Spleen (tissue), 11 donors: ENCODE measurements around the gene MYLK4. TPM values are rescaled to one million over a fixed set of nuclear protein-coding genes. Genes with fewer than 3 reads are reported as not detected.

Experiments
- DNase-seq: peaks from one replicate; pipeline ENCODE4 v3.0.0-alpha.2; 2020
- H3K27ac ChIP-seq, 8 donors: fragments of 200-600 bp; sonication (generic) in 7 of 8; 1 replicate in 4 of 8; 2 replicates in 4 of 8; pipeline versions ENCODE4 v1.5.0 to v1.8.0; 2016 to 2021; ENCODE audit warnings: inconsistent platforms in 4 of 8, mild to moderate bottlenecking in 4 of 8, moderate library complexity in 1 of 8
- H3K27me3 ChIP-seq, 7 donors: fragments of 200-600 bp; sonication (generic) in 6 of 7; replicated peaks in 1 of 7; 1 replicate in 4 of 7; 2 replicates in 3 of 7; pipeline versions ENCODE4 v1.5.0 to v1.8.0; 2016 to 2021; ENCODE audit warnings: inconsistent platforms in 3 of 7, mild to moderate bottlenecking in 1 of 7
- H3K36me3 ChIP-seq, 6 donors: fragments of 200-600 bp; sonication (generic) in 5 of 6; 1 replicate in 4 of 6; 2 replicates in 2 of 6; pipeline versions ENCODE4 v1.5.0 to v1.8.0; 2016 to 2021; ENCODE audit warnings: inconsistent platforms in 2 of 6
- H3K4me1 ChIP-seq, 6 donors: fragments of 200-600 bp; sonication (generic) in 5 of 6; 1 replicate in 3 of 6; 2 replicates in 3 of 6; pipeline versions ENCODE4 v1.5.0 to v1.8.0; 2016 to 2021; ENCODE audit warnings: inconsistent platforms in 3 of 6
- H3K4me3 ChIP-seq, 8 donors: fragments of 200-600 bp; sonication (generic) in 7 of 8; 1 replicate in 4 of 8; 2 replicates in 4 of 8; pipeline versions ENCODE4 v1.5.0 to v1.8.0; 2016 to 2021; ENCODE audit warnings: inconsistent platforms in 4 of 8, mild to moderate bottlenecking in 4 of 8, moderate library complexity in 2 of 8
- H3K9me3 ChIP-seq, 8 donors: fragments of 200-600 bp; sonication (generic) in 7 of 8; 1 replicate in 4 of 8; 2 replicates in 4 of 8; pipeline versions ENCODE4 v1.5.0 to v1.8.0; 2016 to 2021; ENCODE audit warnings: inconsistent platforms in 4 of 8
- POLR2A ChIP-seq, 3 donors: fragments of 450-650 bp; IDR thresholded peaks; one replicate each; pipeline ENCODE4 v1.5.1; 2017; ENCODE audit warnings: antibody characterized with exemption in 3 of 3, mild to moderate bottlenecking in 1 of 3
- POLR2AphosphoS5 ChIP-seq, 3 donors: sonication (generic); formaldehyde crosslinking; IDR thresholded peaks; one replicate each; pipeline ENCODE4 v1.5.1; 2017; ENCODE audit warnings: antibody characterized with exemption in 3 of 3
- WGBS, 5 donors: extraction: QIAGEN DNeasy Blood & Tissue Kit in 3 of 5; methylation state at CpG; one replicate each; pipeline versions ENCODE4 v1.1.5 to v1.1.7; 2013 to 2018; 5-methylcytosine and 5-hydroxymethylcytosine counted together
- intact Hi-C: fragments of 100-400 bp; cut with DNase I; formaldehyde crosslinking; loops from one replicate; pipeline ENCODE4 v1.15.0; 2023; ENCODE audit warnings: low total_unique reads
- polyA plus RNA-seq, 3 donors: library from polyadenylated mRNA; stranded (reverse); fragments of 200-250 nt; gene quantifications; one replicate each; pipeline ENCODE4 v1.2.1, GENCODE V29; 2013
- total RNA-seq, 7 donors: library from RNA; depleted of rRNA in 3 of 7; stranded (reverse); fragments of >200 nt in 3 of 7; fragmentation: NEBNext Ultra II Directional in 4 of 7; extraction: Animal tissue kit (Norgen Biotek cat#: 25700) in 4 of 7; gene quantifications; one replicate each; pipeline versions ENCODE4 v1.1.0 to v1.2.1, GENCODE V29; 2016 to 2021
- TF ChIP-seq, protein P1 (sequence below), 11 experiments: fragments of 200-600 bp in 7 of 11; fragments of 450-650 bp in 4 of 11; sonication (generic) in 4 of 11; IDR thresholded peaks in 8 of 11; conservative IDR thresholded peaks in 3 of 11; 1 replicate in 7 of 11; 2 replicates in 4 of 11; pipeline versions ENCODE4 v1.4.0 to v1.8.0; 2016 to 2021; ENCODE audit warnings: antibody characterized with exemption in 11 of 11, inconsistent platforms in 4 of 11, mild to moderate bottlenecking in 1 of 11
- donor health status: healthy with polysubstance abuse.
- donor health status: DM: no; HTN: no; CAD: no; lungs with moderate emphysema.
- donor health status: DM: no; HTN: no; CAD: no.
- donor health status: Bipolar disorder and iron deficiency.
- donor health status: healthy.
- donor health status: DM: no; HTN: no; CAD: no.
- donor health status: DM: yes; HTN: yes; CAD: no.

MYLK4 gene
- total and polyA plus RNA-seq, 10 donors = 0.21 to 1.9 (median 0.76) TPM

GRCh38 chr6:2712102-2712501, 38.6 kb downstream of the MYLK4 start:
- intact Hi-C loops = no loop called here
- no peak for DNase-seq
- Histone ChIP-seq H3K36me3 (no peaks in the 10 kb centered on the region), H3K27me3 (no peaks in the 10 kb centered on the region), H3K27ac (no peak overlapping the region), H3K4me1 (no peaks in the 10 kb centered on the region), H3K4me3 (no peak overlapping the region), H3K9me3 (peaks cover 0 to 28% (median 14%) of the 10 kb centered on the region in 8 donors)
- 81 to 92% (median 91%) methylated on average over 5 of the region's 5 CpGs for WGBS, 5 donors
- TF ChIP-seq, protein P1, sequence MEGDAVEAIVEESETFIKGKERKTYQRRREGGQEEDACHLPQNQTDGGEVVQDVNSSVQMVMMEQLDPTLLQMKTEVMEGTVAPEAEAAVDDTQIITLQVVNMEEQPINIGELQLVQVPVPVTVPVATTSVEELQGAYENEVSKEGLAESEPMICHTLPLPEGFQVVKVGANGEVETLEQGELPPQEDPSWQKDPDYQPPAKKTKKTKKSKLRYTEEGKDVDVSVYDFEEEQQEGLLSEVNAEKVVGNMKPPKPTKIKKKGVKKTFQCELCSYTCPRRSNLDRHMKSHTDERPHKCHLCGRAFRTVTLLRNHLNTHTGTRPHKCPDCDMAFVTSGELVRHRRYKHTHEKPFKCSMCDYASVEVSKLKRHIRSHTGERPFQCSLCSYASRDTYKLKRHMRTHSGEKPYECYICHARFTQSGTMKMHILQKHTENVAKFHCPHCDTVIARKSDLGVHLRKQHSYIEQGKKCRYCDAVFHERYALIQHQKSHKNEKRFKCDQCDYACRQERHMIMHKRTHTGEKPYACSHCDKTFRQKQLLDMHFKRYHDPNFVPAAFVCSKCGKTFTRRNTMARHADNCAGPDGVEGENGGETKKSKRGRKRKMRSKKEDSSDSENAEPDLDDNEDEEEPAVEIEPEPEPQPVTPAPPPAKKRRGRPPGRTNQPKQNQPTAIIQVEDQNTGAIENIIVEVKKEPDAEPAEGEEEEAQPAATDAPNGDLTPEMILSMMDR (IDR thresholded peaks at IDR 0.05 in 8 of 11, conservative IDR thresholded peaks at IDR 0.05 in 3 of 11) = no peak
- TF ChIP-seq POLR2A (IDR thresholded peaks at IDR 0.05) = no peak
- no peak for TF ChIP-seq POLR2AphosphoS5 (IDR thresholded peaks at IDR 0.05)

GRCh38 chr6:2710412-2710811, 40.3 kb downstream of the MYLK4 start:
- no peaks in the 10 kb centered on the region for H3K36me3 ChIP-seq
- H3K4me3 ChIP-seq = no peak overlapping the region
- peaks cover 0 to 28% (median 14%) of the 10 kb centered on the region in 8 donors for H3K9me3 ChIP-seq
- no peak for DNase-seq
- no peaks in the 10 kb centered on the region for H3K27me3 ChIP-seq
- H3K27ac ChIP-seq = no peak overlapping the region
- TF ChIP-seq POLR2AphosphoS5 (IDR thresholded peaks at IDR 0.05) = no peak
- TF ChIP-seq, protein P1 (IDR thresholded peaks at IDR 0.05 in 8 of 11, conservative IDR thresholded peaks at IDR 0.05 in 3 of 11) = no peak
- no peak for TF ChIP-seq POLR2A (IDR thresholded peaks at IDR 0.05)
- no peaks in the 10 kb centered on the region for H3K4me1 ChIP-seq
- intact Hi-C loops = no loop called here

GRCh38 chr6:2708456-2708855, 42.3 kb downstream of the MYLK4 start:
- Histone ChIP-seq H3K4me1 (no peaks in the 10 kb centered on the region), H3K36me3 (no peaks in the 10 kb centered on the region), H3K9me3 (peaks cover 0 to 28% (median 14%) of the 10 kb centered on the region in 8 donors), H3K27me3 (no peaks in the 10 kb centered on the region), H3K27ac (no peak overlapping the region), H3K4me3 (no peak overlapping the region)
- TF ChIP-seq POLR2A (IDR thresholded peaks at IDR 0.05) (no peak), POLR2AphosphoS5 (IDR thresholded peaks at IDR 0.05) (no peak)
- TF ChIP-seq, protein P1 (IDR thresholded peaks at IDR 0.05 in 8 of 11, conservative IDR thresholded peaks at IDR 0.05 in 3 of 11) = no peak
- intact Hi-C loops = no loop called here
- 85 to 94% (median 90%) methylated on average over 5 of the region's 5 CpGs for WGBS, 5 donors
- no peak for DNase-seq

GRCh38 chr6:2706558-2706957, 44.2 kb downstream of the MYLK4 start:
- H3K4me1 ChIP-seq = no peaks in the 10 kb centered on the region
- no peaks in the 10 kb centered on the region for H3K27me3 ChIP-seq
- H3K27ac ChIP-seq = no peak overlapping the region
- intact Hi-C loops = no loop called here
- H3K4me3 ChIP-seq = no peak overlapping the region
- no peak for DNase-seq
- peaks cover 0 to 27% (median 14%) of the 10 kb centered on the region in 8 donors for H3K9me3 ChIP-seq
- WGBS, 5 donors = 20 to 42% (median 24%) methylated on average over 7 of the region's 7 CpGs
- no peaks in the 10 kb centered on the region for H3K36me3 ChIP-seq
- TF ChIP-seq POLR2AphosphoS5 (IDR thresholded peaks at IDR 0.05) (no peak), POLR2A (IDR thresholded peaks at IDR 0.05) (no peak)
- TF ChIP-seq, protein P1 (IDR thresholded peaks at IDR 0.05 in 8 of 11, conservative IDR thresholded peaks at IDR 0.05 in 3 of 11) = no peak
